GM18867 (cell line): ENCODE data around the gene DPAGT1.

Source experiments
- ATAC-seq: cut with Tn5 transposase; IDR thresholded peaks from one replicate; pipeline ENCODE4 v1.9.1; 2021; ENCODE audit warnings: mild to moderate bottlenecking, moderate library complexity; ENCODE audit not compliant: unreplicated experiment

The DPAGT1 gene

DNA sequence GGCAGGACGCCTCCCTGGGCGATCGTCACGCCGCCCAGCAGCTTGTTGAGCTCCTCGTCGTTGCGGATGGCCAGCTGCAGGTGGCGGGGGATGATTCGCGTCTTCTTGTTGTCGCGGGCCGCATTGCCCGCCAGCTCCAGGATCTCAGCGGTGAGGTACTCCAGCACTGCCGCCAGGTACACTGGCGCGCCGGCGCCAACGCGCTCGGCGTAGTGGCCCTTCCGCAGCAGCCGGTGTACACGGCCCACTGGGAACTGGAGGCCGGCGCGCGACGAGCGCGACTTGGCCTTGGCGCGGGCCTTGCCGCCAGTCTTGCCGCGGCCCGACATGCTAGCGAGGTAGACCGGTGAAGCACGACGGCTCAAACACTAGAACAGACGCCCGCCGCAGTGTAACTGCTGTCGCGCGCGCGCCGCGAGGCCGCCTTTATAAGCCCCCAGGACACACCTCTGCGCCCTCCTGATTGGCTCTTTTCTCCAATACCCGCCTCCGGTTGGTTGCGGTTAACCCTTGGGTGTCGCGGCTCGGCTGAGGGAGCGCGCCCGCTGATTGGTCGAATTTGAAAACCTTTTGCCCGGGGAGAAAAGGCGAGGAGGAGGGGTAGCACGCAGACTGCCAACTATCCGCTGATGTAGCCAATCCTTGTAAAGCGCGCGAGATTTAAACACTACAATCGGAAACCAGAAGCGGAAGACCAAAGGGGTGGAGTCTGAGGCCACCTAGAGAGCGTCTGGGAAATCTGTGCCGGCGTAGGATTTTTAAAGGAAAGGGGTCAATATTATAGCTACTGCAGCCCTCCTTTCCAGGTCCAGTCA is 6.4 kb downstream of the DPAGT1 start:
- ATAC-seq: peak; percentile 79

DNA sequence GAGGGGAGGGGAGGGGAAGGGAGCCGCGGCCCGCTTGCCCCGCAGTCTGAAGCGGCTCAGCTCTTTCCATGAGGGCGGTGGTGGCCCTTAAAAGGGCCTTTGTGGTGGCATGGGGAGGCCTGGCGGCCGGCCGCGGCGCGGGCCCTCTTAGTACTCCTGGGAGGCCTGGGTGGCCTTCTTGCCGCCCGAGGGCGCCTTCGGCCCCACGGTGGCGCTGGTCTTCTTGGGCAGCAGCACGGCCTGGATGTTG is 6.9 kb downstream of the DPAGT1 start:
- peak; percentile 37 for ATAC-seq

DNA sequence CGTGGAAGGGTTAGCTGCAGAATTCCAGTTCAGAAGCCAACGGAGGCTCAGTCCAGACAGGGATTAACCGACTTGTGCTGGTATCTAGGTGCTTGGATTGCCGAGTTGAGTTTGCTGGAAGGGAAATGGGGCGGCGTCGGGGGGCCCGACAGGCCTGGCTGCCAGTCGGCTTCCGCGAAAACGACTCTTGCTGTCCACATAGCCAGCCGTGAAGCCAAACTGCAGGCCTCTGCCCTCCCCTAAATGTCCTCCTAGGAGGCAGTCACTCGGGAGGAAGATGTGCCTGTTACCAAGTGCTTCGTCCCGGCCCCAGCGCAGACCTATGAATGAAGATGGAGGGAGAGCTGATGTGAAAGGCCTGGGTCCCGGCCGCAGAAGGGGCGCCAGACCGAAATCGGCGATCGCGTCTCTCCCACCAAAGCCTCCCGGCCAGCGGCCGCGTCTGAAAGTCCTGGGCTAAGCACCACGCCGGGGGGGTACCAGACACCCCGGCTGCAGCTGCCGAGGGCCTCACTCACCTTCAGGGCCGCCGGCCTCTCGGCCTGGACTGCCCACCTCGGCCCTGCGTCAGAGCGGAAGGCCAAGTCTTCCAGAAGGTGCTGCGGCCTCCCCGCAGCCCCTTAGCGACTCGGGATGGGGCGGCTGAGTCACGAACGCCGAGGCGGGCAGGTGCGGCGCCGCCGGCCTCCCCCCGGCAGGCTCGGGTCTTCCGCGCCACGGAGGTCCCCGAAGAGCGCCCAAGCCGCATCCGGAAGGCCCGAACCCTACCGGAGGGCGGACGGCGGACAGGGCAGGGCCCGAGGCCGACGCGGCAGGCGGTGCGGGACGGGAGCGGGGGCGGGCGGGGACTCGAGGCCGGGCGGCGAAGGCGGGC is 7.5 kb downstream of the DPAGT1 start:
- peak; percentile 2 for ATAC-seq

DNA sequence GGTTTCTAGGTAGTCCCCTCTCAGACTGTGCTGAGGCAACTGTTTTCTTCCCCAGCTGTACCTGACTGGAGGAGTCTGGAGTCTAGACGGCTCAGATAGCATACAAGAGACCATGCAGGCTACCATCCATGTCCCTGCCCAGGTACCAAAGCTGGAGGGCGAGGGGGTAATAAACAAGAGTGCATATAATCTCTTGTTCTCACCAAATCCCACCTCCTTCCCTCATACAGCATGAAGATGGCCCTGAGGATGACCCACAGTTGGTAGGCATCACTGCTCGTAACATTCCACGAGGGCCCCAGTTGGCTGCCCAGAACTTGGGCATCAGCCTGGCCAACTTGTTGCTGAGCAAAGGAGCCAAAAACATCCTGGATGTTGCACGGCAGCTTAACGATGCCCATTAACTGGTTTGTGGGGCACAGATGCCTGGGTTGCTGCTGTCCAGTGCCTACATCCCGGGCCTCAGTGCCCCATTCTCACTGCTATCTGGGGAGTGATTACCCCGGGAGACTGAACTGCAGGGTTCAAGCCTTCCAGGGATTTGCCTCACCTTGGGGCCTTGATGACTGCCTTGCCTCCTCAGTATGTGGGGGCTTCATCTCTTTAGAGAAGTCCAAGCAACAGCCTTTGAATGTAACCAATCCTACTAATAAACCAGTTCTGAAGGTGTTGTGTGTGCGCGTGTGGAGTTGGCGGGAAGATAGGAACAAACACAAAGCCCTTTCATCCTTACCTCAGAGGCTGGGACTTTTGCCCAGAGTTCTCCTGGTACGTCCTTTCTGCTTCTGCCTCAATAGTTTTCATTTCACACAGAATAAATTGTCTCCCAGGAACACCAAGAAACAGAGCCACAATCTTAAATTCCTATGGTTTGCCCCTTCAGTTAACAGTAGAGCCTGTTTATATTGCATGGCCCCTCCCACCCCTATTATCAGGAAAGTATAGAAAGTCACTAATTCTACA is 8.5 kb downstream of the DPAGT1 start:
- ATAC-seq: no peak

DNA sequence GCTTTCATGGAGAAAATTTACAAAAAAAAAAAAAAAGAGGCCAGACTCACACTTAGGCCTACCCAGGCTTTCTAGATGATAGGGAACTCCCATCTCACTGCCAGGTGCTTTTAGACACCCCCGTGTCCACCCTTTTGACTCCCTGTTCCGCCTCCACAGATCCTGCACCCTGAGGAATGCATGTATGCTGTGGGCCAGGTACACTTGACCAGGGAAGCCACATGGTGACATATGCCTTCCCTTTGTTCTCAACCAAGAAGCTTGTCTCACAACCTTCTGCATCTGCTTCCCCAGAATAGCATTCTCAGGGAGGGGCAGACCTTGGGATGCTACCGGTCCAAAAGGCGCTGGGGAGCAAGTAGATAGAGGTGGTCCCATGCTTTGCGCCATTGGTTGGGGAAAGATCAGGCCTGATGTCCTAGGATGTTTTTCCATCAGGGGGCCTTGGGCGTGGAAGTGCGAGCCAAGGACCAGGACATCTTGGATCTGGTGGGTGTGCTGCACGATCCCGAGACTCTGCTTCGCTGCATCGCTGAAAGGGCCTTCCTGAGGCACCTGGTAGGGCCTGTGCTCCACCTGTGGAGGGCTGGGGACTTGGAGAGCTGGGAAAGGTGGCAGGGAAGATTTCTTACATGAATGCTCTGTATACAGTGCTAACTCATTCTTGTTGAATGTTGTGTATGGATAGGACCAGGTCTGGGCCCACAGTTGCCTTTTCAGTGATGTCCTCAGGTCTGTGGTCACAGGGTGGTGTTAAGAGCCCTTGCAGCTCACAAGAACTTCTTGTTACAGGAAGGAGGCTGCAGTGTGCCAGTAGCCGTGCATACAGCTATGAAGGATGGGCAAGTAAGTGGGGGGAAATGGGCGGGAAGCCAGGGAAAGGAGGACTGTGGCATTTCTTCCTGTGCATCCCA is 9.4 kb downstream of the DPAGT1 start:
- ATAC-seq: no peak

DNA sequence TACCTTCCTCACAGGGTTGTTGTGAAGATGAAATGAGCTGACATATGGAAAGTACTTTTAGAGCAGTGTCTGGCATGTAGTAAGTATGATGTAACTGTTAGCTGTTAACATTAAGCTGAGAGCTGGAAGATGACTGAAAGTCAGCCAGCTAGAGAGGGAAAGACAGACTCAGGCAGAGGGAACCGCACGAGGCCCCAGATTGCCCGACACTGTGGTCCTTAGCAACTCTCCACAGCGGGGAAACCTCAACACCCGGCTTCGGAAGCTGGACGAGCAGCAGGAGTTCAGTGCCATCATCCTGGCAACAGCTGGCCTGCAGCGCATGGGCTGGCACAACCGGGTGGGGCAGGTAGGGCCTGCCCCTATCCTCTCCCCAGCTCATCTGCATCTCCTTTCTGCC is 10.5 kb downstream of the DPAGT1 start:
- no peak for ATAC-seq

DNA sequence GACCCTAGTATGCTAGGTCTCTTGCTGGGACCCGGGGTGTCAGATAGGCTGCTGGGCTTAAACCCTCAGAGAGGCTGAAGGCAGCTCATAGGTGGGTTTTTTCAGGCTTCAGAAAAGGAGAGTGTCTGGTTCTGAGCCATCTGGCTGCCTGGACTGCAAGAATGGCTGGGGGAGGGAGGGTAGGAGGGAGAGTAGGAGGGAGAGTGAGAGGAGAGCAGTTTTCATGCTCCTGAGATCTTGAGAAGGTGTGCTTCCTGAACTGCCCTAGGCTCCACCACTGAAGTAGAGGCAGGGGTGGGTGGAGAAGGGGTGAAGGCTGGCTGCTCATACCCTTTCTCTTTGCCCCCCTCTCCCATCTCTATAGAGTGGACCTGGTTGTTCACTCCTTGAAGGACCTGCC is 12.3 kb downstream of the DPAGT1 start:
- no peak for ATAC-seq

DNA sequence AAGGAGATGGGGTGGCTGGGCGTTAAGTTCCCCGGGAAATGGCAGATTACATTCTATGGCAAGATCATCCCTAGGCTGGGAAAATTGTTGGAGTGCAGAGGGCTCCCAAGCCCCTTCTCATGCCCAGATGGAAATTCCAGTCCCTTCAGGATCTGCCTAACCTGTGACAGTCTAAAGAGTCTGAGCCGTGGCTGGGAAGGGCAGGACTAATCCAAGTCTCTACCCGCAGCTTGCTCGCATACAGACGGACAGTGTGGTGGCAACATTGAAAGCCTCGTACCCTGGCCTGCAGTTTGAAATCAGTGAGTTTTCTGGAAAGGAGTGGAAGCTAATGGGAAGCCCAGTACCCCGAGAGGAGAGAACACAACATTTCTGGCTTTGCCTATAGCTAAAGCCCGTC is 13.2 kb downstream of the DPAGT1 start:
- ATAC-seq: no peak

DNA sequence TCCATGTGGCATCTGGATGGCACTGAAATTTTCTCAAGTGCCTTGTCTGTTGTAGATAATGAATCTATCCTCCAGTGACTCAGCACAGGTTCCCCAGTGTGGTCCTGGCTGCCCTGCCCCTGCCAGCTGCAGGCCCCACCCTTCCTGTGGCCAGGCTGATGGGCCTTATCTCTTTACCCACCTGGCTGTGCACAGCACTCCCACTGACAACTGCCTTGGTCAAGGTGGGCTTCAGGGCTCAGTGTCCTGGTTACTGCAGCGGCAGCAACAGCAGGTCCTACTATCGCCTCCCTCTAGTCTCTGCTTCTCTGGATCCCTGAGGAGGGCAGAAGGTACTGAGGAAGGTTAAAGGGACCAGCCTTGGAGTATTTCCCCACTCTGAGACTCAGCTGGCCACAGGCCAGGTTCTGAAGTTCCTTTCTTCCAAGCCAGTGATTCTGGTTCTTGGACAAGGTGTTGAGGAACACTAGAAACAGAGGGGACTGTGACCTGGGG is 13.9 kb downstream of the DPAGT1 start:
- ATAC-seq: no peak

DNA sequence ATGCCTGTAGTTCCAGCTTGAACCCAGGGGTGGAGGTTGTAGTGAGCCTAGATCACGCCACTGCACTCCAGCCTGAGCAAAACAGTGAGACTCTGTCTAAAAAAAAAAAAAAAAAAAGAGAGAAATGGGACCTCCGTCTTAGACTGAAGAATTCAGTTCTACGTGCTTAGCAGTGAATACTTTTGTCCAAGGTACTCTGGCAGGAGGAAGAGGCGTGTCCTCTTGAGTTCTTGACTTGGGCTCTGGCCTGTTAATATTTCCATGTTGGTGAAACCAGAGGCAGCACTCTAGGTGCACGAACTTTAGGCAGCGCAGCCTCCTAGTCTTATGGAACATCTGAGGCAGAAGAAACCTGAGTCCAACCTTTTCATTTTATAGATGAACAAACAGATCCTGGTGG is 14.5 kb downstream of the DPAGT1 start:
- ATAC-seq: no peak

DNA sequence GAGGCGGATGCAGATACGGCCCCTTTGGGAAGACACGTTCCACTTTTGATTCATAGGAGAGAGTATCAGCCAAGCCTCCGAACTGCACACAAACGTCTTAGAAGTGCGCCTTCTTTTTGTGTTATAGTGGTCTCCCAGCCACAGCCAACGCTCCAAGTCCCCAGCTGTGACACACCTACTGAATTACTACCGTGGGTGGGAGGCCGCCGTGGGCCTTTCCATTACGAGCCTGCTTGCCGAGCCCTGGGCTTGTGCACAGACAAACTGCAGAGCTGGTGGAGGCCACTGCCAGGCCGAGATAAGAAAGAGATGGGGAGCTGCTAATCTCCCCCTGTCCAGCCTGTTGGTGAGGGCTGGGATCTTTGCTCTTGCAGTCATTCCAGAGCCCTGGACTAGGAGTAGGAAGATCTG is 16.2 kb downstream of the DPAGT1 start:
- ATAC-seq: peak; percentile 9

DNA sequence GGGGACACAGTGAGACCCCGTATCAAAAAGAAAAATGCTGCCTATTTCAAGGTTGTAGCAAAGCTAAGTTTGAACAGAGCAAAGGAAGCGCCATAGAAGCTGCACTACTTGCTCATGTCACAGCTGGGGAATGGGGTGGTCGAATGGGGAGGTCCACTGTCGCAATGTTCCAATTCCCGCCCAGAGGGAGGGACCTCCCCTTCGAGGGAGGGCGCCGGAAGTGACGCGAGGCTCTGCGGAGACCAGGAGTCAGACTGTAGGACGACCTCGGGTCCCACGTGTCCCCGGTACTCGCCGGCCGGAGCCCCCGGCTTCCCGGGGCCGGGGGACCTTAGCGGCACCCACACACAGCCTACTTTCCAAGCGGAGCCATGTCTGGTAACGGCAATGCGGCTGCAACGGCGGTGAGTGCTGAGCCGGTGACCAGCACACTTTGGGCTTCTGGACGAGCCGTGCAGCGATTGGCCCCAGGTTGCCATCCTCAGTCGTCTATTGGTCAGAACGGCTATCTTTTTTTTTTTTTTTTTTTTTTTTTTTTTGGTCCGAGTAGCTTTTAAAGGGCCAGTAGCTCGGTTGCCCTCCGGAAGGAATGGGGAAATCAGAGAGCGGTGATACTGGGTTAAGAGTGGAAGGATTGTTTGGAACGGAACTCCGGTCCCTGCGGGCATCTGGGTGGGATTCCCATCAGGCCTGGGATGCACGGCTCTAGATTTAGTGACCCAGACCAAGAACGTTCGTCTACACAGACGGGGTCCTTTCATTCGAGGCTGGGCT is 16.8 kb downstream of the DPAGT1 start, which contains the start of gene HMBS:
TSS of gene HMBS (plus strand) at position 219 of the 774 bp plus-strand sequence. CDS start at position 372, 153 bp downstream.
- peak; percentile 86 for ATAC-seq

DNA sequence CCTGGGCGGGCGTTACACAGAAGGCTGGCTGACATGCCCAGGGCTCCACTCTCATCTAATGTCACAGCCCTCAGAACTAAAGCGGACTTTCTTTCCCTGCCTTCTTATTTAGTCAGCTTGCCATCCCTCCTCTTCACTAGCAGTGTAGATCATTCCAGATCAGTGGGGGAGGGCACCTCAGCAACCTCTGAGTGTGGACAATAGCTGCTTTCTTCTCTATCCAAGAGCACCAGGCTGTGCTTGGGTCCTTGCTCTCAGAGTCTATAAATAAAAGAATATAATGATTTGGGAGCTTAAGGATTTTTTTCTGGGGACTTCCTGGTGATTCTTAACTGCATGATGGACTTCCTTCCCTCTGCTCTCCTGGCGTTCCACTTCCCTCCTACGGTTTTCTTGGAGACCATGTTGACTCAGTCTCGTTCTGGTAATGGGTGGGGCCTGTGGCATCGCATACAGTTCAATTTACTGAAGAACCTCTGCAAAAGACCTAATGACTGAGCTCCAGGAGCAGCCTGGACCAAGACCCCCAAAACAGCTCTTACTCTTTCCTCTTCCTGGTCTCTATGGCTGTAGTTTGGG is 19.9 kb downstream of the DPAGT1 start:
- ATAC-seq: no peak

DNA sequence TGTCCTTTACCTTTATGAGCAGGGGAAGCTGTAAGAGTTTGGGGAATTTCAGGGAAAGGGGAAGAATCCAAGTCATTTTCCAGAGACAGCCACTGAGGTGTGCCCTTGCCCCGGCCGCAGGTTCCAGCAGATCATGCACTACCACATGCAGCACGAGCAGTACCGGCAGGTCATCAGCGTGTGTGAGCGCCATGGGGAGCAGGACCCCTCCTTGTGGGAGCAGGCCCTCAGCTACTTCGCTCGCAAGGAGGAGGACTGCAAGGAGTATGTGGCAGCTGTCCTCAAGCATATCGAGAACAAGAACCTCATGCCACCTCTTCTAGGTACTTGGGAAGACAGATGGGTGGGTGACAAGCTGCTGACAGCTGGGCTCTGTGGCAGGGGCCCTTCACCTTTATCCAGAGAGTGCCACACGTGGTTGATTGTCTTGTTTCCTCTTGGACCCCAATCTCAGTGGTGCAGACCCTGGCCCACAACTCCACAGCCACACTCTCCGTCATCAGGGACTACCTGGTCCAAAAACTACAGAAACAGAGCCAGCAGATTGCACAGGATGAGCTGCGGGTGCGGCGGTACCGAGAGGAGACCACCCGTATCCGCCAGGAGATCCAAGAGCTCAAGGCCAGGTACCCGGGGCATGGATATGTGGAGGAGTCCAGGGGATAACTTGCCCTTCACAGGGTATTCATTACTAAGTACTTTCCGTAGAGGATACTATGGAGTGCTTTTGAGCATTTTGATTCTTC is 22.8 kb downstream of the DPAGT1 start:
- no peak for ATAC-seq

DNA sequence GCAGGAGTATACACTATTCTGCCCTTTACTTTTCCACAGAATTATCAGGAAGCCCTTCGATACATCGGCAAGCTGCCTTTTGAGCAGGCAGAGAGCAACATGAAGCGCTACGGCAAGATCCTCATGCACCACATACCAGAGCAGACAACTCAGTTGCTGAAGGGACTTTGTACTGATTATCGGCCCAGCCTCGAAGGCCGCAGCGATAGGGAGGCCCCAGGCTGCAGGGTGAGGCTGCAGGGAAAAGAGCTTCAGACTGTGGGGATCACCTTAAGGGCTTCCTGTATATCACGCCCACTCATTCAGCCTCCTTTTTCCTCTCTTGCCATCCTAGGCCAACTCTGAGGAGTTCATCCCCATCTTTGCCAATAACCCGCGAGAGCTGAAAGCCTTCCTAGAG is 23.8 kb downstream of the DPAGT1 start:
- no peak for ATAC-seq

DNA sequence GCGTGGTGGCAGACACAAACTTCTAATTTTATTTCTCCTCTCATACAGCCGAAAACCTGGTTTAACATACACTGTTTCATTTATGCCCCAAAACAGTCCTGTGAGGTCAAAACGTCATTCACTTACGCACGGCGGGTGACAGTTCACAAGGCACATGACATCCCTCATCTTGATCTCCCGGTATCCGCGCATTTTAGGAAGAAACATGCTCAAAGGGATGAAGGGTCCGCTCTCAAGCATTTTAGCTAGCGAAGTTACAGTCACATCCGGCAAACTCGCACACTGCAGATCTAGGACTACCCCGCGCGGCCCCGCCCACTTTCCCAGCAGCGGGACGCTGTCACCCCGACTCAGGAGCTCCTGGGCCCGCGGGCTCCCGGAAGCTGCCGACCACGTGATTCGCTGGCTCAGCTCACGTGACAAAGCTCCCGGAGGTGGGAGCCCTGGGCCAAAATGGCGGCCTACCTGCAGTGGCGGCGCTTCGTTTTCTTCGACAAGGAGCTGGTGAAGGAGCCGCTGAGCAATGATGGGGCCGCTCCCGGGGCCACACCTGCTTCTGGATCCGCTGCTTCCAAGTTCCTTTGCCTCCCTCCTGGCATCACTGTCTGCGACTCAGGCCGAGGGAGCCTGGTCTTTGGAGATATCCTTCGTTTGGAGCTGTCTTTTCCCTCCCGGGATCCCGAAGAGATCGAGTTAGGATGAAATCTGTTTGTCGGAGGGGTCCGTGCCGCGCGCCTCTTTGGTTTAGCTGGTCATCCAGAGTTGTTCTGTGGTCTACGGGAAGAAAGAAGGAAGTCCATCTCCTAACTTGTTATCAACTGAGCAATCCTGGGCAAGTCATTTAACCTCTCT is 34.1 kb downstream of the DPAGT1 start, which contains the start of gene VPS11:
TSS of gene VPS11 (plus strand) at position 448 of the 852 bp plus-strand sequence. CDS start at position 454, 6 bp downstream.
- peak; percentile 91 for ATAC-seq

DNA sequence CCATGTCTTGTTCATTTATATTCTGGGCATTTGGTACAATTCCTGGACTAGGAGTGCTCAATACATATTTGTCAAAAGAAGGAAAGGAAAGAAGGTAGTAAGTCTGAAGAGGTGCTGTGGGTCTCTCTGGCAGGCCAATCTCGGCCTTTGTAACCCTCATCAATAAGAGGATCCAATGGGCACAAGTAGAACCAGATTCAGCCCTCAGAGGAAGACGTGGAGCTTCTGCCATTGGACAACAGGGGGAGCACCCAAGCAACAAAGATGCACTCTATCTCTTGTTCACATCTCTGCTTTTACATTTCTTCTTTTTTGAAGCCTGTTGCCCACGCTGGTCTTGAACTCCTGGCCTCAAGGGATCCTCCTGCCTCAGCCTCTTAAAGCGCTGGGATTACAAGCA is 36.3 kb downstream of the DPAGT1 start:
- no peak for ATAC-seq
